HEK293T (cell line): ENCODE results near the gene BET1.

Experiments used
- BHLHE40 ChIP-seq: fragments of 450-650 bp; IDR thresholded peaks from 2 replicates; pipeline ENCODE4 v1.6.1; 2016; ENCODE audit warnings: mild to moderate bottlenecking, moderate library complexity, borderline replicate concordance
- CTBP1 ChIP-seq: fragments of 450-650 bp; IDR thresholded peaks from 2 replicates; pipeline ENCODE4 v1.6.1; 2016; ENCODE audit warnings: borderline replicate concordance
- FOXA1 ChIP-seq: fragments of 450-650 bp; IDR thresholded peaks from 2 replicates; pipeline ENCODE4 v1.6.1; 2016; ENCODE audit warnings: mild to moderate bottlenecking
- FOXM1 ChIP-seq: fragments of 450-650 bp; IDR thresholded peaks from 2 replicates; pipeline ENCODE4 v1.6.1; 2017; ENCODE audit warnings: mild to moderate bottlenecking, borderline replicate concordance
- HDGF ChIP-seq: fragments of 450-650 bp; IDR thresholded peaks from 2 replicates; pipeline ENCODE4 v1.6.1; 2017; ENCODE audit warnings: antibody characterized with exemption, borderline replicate concordance
- L3MBTL2 ChIP-seq: fragments of 450-650 bp; conservative IDR thresholded peaks from 2 replicates; pipeline ENCODE4 v1.6.1; 2016; ENCODE audit warnings: mild to moderate bottlenecking
- LEF1 ChIP-seq: fragments of 450-650 bp; IDR thresholded peaks from 2 replicates; pipeline ENCODE4 v1.6.1; 2017; ENCODE audit warnings: mild to moderate bottlenecking, borderline replicate concordance
- SP1 ChIP-seq: fragments of 450-650 bp; IDR thresholded peaks from 2 replicates; pipeline ENCODE4 v1.6.1; 2017
- SUZ12 ChIP-seq: fragments of 450-650 bp; IDR thresholded peaks from 2 replicates; pipeline ENCODE4 v1.6.1; 2016; ENCODE audit warnings: mild to moderate bottlenecking
- TARDBP ChIP-seq: fragments of 450-650 bp; IDR thresholded peaks from 2 replicates; pipeline ENCODE4 v1.6.1; 2016

DNA sequence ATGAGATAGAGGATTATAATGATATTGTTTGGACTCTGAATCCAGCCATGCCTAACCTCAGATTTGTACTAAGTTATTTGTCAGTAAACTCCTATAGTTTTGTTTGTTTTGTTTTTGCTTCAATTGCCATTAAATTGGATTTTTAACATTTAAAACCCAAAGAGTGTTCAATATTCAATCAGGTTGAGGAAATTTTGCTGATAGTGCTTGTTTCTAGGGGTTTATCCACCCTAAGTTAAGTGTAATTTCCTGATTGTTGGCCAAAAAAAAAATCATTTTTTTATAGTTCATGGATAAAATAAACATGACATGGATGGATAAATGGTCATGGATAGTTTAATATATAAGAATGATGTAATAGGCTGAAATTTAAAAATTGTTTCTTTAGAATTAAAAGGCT, 11.4 kb upstream of the BET1 start:
- TF ChIP-seq TARDBP: no peak
- no peak for TF ChIP-seq BHLHE40
- TF ChIP-seq LEF1: no peak
- no peak for TF ChIP-seq SP1
- TF ChIP-seq CTBP1: no peak
- TF ChIP-seq HDGF: no peak
- no peak for TF ChIP-seq SUZ12
- no peak for TF ChIP-seq FOXM1
- TF ChIP-seq FOXA1: no peak
- no peak for TF ChIP-seq L3MBTL2
